ENCODE measurements around the gene L2HGDH.

DNA sequence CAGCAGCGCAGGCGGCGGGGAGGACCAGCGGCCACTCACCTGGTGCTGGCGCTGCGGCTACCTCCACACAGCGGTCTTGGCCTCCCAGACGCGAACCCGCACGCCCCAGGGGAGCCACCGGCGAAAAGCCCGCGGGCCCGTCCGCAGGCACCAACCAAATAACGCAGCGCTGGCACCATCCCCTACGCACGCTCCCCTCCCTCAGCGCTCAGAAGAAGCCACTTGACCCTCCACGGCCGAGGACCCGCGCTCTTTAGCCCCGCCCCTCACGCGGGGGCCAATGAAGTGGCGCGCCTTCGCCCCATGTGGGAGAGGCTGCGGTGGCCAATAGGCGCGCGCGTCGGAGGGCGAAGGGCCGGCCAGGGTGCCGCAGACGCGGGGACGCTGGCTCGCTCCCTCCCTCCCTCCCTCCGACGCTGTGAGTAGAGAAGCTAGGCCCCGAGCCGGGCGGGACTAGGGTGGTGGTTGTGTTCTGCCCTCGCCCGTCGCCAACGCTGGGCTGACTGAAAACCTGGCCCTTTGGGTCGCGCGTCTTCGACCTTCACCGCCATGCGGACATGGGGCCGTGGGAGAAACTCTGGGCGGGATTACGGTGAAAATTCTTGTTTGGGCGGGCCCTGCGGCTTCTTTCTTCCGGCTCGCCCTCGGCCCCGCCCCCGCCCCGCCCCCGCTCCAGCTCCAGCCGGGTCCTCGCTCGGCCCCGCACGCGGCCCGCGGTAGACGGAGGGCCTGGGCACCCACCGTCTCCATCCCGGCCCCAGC is at the start of gene L2HGDH, which contains the start of gene DMAC2L:
- TF ChIP-seq, protein P1, sequence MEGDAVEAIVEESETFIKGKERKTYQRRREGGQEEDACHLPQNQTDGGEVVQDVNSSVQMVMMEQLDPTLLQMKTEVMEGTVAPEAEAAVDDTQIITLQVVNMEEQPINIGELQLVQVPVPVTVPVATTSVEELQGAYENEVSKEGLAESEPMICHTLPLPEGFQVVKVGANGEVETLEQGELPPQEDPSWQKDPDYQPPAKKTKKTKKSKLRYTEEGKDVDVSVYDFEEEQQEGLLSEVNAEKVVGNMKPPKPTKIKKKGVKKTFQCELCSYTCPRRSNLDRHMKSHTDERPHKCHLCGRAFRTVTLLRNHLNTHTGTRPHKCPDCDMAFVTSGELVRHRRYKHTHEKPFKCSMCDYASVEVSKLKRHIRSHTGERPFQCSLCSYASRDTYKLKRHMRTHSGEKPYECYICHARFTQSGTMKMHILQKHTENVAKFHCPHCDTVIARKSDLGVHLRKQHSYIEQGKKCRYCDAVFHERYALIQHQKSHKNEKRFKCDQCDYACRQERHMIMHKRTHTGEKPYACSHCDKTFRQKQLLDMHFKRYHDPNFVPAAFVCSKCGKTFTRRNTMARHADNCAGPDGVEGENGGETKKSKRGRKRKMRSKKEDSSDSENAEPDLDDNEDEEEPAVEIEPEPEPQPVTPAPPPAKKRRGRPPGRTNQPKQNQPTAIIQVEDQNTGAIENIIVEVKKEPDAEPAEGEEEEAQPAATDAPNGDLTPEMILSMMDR (IDR thresholded peaks at IDR 0.05): no peak
- TF ChIP-seq POLR2A (IDR thresholded peaks at IDR 0.05): peak in 1 of 2 donors; percentile 24
